HL-60 (cell line): ENCODE measurements around the gene KRTAP5-9.
"Not testable (repeated sequence)": the region's sequence is repeated elsewhere in the genome, so short reads cannot be mapped to it uniquely, and the experiment has no call there.

ENCODE experiments used
- CTCF ChIP-seq: IDR thresholded peaks from one replicate; pipeline ENCODE4 v1.5.1; 2011; ENCODE audit warnings: low read length, control low read depth, inconsistent platforms; ENCODE audit not compliant: insufficient read depth
- POLR2AphosphoS5 ChIP-seq: IDR thresholded peaks from 2 replicates; pipeline ENCODE4 v1.6.1; 2012; ENCODE audit warnings: low read depth
- REST ChIP-seq: IDR thresholded peaks from 2 replicates; pipeline ENCODE4 v1.6.1; 2012; ENCODE audit warnings: low read depth; ENCODE audit not compliant: insufficient replicate concordance

GRCh38 chr11:71567633-71568032, 19.4 kb downstream of the KRTAP5-9 start:
- TF ChIP-seq CTCF, POLR2AphosphoS5, REST: not testable (repeated sequence)
